WERI-Rb-1 (cell line): Measurements from ENCODE around the gene H1-8.

Experiments
- DNase-seq: peaks from one replicate; pipeline ENCODE4 v3.0.0-alpha.2; 2020
- H3K27ac ChIP-seq: fragments of 250-450 bp; sonication (Bioruptor Pico); 2 replicates; pipeline ENCODE4 v1.5.1; 2020; ENCODE audit warnings: mild to moderate bottlenecking, moderate library complexity
- H3K27me3 ChIP-seq: fragments of 250-450 bp; sonication (Bioruptor Pico); 2 replicates; pipeline ENCODE4 v1.5.1; 2021; ENCODE audit warnings: mild to moderate bottlenecking, low read depth, moderate library complexity; ENCODE audit not compliant: insufficient read depth, severe bottlenecking
- H3K36me3 ChIP-seq: fragments of 250-450 bp; sonication (Bioruptor Pico); 2 replicates; pipeline ENCODE4 v1.5.1; 2020; ENCODE audit warnings: mild to moderate bottlenecking, moderate library complexity
- H3K4me3 ChIP-seq: 2 replicates; pipeline ENCODE4 v1.5.1; 2011; ENCODE audit warnings: low read depth, mild to moderate bottlenecking, control low read depth, low read length
- H3K9me3 ChIP-seq: fragments of 250-450 bp; sonication (Bioruptor Pico); 2 replicates; pipeline ENCODE4 v1.5.1; 2021; ENCODE audit warnings: mild to moderate bottlenecking, moderate library complexity; ENCODE audit not compliant: severe bottlenecking
- CTCF ChIP-seq: IDR thresholded peaks from 2 replicates; pipeline ENCODE4 v1.5.1; 2011; ENCODE audit warnings: low read depth, mild to moderate bottlenecking, control low read depth, inconsistent platforms, low read length

H1-8 gene

GRCh38 chr3:129563332-129563731 lies 20.4 kb downstream of the H1-8 start:
- Histone ChIP-seq H3K27me3 (no peaks in the 10 kb centered on the region), H3K4me3 (no peak overlapping the region), H3K36me3 (peaks cover 10% of the 10 kb centered on the region), H3K27ac (no peak overlapping the region; the same call in 1 of the 2 replicates), H3K9me3 (no peaks in the 10 kb centered on the region)
- DNase-seq, result no peak
- TF ChIP-seq CTCF, result no peak

GRCh38 chr3:129563850-129564535 lies 21.0 kb downstream of the H1-8 start:
- no peak overlapping the region; the same call in 1 of the 2 replicates for H3K27ac ChIP-seq
- no peaks in the 10 kb centered on the region for H3K9me3 ChIP-seq
- DNase-seq, result no peak
- peaks cover 7% of the 10 kb centered on the region for H3K36me3 ChIP-seq
- H3K27me3 ChIP-seq, result no peaks in the 10 kb centered on the region
- H3K4me3 ChIP-seq, result no peak overlapping the region
- TF ChIP-seq CTCF, result no peak

- DNase-seq, result no peak
- Histone ChIP-seq H3K27me3 (no peaks in the 10 kb centered on the region), H3K9me3 (no peaks in the 10 kb centered on the region), H3K4me3 (no peak overlapping the region), H3K36me3 (peaks cover under 1% of the 10 kb centered on the region), H3K27ac (0 out of 2 replicates have a peak overlapping the region, but pooled peaks have one; percentile 31)
- TF ChIP-seq CTCF, result no peak
Measured at GRCh38 chr3:129564981-129565644, 22.1 kb downstream of the H1-8 start.

GRCh38 chr3:129565902-129566301 lies 22.9 kb downstream of the H1-8 start:
- Histone ChIP-seq H3K27ac (no peak overlapping the region), H3K9me3 (no peaks in the 10 kb centered on the region), H3K27me3 (no peaks in the 10 kb centered on the region), H3K4me3 (no peak overlapping the region), H3K36me3 (no peaks in the 10 kb centered on the region; the same call in none of the 2 replicates)
- no peak for DNase-seq
- no peak for TF ChIP-seq CTCF

- Histone ChIP-seq H3K36me3 (no peaks in the 10 kb centered on the region; the same call in none of the 2 replicates), H3K9me3 (no peaks in the 10 kb centered on the region), H3K27me3 (no peaks in the 10 kb centered on the region), H3K4me3 (no peak overlapping the region), H3K27ac (no peak overlapping the region)
- no peak for DNase-seq
- no peak for TF ChIP-seq CTCF
Measured at GRCh38 chr3:129567176-129567705, 24.3 kb downstream of the H1-8 start.
